Measurements from ENCODE around the gene CAMK1G.
A peak's percentile ranks its signal among the peaks of the same experiment; 100 is the strongest.

CAMK1G gene

DNA sequence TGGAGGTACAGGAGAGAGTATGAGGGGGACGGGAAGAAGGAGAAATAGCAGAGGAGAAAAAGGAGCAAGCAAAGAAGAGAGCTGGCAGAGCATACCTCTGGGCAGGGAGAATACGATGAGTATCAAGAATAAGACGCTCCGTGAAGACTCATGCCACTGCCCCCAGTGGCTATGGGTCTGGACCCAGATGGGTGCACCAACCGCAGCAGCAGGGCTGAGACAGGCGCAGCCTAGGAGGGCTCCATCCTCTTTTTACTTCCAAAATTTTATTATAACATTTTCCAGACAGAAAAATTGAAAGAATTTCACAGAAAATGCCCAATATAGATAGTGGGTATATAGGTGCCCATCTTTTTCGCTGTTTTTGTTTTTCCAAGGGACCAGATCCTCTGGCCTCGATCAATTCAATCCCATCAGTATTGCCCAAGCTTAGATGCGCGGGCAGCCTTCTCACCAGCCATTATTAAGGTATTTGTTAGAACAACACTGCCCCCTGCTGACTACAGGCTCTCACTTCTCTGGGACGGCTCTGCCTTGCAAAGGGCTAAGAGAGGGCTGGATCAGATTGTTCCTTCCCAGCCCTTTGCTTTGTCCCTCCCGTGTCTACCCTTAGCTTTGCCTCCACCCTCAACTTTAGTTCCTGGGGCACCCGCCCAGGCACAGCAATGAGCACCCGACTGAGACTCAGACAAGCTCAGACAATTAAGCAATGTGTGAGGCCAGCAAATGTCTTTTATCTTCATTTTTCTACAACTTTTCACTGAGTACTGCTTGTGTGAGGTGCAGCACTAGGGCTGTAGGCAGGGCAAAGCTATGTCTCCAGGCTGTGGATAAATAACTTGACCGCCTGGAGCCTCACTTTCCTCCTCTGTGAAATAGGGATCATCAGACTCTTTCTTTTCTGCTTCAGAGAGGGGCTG lies 17.5 kb upstream of the CAMK1G start:
- DNase-seq = peak; percentile 4 to 68 (median 52)

DNA sequence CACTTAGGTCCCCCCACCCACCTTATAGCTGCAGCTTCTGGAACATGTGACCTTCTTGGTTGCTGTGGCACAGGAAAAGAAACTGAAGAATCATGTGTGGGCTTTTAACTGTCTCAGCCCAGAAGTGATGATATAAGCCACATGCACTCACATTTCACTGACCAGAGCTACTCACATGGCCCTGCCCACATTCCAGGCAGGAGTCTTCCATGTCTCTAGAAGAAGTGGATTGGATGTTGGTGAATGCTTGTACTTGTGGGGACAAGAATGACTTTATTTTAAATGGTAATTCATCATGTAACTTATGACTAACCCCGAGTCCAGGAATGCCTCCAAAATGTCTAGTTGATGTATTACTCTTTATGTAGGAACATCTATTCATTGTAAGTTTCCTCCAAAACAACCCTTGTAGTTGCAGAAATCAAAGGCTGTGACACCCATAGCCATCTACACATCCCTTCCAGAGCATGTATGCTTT lies 15.8 kb upstream of the CAMK1G start:
- DNase-seq = no peak

DNA sequence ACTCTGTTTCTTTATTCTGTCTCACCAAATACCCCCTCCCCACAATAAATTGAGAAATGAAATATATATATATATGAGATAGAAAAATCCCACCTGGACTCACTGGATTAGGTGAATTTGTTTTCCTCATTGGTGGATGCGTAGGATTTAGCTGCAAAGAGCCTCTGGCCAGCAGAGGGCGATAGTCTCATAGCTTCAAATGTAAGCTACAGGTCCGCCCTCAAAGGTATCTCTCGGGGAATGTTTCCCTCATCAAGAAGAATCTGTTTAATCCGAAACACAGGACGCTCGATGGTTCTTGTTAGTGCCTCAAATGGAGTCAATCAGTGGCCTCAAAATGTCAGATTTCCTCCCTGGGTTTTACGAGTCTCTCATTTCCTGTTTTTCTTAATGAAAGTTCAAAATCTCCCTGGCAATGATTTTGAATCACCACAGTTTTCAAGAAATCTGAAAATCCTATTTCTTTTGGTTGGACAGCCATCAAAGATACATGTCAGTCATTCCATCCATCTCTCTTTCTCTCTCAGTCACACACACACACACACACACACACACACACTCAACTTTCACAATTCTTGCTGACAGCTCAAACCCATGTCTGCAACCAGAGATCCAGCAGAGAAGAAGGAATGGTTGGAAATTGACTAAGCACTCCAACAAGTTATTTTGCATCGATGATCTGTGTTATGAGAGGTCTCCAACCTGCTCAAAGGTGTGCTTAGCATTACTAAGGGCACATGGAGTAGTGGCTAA lies 13.9 kb upstream of the CAMK1G start:
- DNase-seq = peak; percentile 24 to 70 (median 58)

DNA sequence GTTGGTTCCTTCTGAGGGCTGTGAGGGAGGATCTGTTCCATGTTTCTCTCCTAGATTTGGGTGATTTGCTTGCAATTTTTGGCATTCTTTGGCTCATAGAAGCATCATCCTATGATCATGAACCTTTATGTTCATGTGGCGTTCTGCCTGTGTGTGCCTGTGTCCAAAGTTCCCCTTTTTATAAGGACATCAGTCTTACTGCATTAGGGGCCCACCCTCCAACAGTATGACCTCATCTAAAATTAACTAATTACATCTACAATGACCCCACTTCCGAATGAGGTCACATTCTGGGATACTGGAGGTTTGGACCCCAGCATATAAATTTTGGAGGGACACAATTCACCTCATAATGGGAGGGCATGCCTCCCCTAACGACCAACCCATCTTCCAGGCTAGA lies 12.8 kb upstream of the CAMK1G start:
- no peak for DNase-seq

DNA sequence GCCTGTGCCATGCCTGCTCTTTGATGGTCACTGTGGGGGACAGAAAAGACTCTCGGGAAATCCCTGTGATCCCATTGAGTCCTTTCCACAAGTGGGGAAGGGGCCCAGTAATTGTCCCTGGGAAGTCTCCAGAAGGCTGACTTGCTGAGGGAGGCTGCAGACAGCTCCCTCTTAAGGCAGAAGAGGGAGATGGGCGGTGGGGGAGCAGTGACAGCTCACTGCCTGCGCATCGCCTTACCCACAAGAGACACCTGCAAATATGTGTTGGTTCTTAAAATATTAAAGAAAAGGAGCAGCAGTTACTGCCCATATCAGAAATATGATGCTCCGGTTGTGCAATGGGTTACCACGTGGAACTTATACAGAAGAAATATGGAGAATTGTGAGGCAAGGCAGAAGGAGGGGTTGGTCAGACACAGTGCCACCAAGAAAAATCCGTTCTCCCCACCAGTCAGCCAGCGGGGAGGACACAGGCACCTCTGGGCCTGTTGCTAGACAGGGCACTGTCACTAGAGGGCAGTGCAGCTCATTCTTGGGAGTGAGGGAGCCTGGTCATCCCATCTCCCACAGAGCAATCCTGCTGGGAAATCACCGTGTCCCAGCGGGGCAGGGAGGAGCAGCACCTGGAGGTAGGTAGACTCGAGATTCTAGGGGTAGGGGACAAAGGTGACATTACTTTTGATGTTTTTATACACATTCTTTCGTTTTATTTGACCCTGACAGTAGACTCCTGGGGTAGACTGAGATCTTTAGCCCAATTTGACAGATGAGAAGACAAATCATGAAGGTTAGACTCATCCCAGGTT lies 6.9 kb upstream of the CAMK1G start:
- peak; percentile 8 to 62 (median 41) for DNase-seq

DNA sequence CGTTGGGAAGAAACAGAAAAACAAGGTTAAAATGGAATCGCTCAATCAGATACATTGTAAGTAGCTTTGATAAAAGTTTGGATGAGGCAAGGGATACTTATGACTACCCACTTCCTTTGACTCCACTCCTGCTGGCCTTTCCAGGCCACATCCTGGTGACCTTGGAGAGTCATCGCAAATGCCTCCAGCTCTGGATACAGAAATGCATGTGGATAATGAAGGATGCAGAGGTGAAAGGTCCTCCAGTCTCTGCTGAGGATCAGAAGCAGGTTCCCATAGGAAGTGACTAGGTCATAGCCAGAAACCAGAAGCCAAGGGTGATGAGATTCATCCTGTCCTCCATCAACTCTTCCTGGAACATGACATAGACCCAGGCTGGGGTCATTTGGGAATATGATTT lies 6.2 kb upstream of the CAMK1G start:
- no peak for DNase-seq

DNA sequence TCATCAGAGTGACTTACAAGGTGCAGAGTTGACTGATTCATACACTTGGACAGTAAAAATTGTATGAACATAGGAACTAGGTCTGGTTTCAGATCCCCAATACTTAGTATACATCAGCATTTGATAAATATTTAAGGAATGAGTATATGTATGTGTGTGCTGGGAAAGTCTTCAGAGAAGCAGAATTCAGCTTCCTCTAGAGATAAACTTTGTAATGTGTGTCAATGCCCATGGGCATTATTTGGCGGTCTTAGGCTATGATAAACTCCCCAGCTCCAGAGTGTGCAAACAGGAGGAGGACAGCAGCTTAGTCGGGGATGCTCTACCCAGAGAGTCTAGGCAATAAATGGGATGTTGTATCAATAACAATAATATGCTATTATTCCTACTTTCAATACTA lies 2.9 kb upstream of the CAMK1G start:
- no peak for DNase-seq

DNA sequence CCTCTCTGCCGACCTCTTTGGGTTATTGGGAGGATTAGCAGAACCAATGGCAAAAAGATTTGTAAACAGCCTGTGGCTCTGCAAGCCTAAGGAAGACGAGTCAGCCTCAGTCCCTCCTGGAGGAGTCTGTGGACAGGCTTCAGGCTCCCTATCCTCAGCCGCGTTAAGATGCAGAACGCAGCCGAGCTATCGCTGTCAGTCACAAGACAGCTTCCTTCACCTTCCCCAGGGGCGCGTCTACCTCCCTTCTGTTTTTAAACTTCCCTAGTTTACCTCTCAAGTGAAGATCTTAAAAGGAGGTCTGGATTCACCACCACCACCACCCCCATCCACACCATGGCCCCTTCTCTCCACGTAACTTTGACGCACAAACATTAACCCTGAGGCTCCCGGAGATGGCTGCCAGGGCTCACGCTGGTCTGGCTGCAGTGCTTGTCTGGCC lies 738 bp downstream of the CAMK1G start:
- DNase-seq = no peak

DNA sequence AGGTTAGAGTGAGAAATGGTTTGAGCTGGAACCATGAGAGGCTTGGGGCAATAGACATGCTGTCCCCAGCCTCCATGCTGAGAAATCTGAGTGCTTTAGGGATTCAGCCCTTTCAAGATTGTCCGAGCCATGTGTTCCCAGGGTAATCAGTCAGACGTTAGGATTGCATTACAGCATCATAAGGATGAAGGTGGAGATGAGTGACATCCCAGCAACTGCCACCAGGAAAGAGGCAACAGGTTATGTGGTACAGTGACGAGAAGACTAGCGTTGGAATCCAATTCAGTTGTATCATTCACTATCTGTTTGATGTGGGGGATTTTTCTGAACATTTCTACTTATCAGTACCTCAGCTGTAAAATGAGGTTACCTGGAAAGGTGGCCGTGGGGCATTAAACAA lies 1.7 kb downstream of the CAMK1G start:
- DNase-seq = no peak

DNA sequence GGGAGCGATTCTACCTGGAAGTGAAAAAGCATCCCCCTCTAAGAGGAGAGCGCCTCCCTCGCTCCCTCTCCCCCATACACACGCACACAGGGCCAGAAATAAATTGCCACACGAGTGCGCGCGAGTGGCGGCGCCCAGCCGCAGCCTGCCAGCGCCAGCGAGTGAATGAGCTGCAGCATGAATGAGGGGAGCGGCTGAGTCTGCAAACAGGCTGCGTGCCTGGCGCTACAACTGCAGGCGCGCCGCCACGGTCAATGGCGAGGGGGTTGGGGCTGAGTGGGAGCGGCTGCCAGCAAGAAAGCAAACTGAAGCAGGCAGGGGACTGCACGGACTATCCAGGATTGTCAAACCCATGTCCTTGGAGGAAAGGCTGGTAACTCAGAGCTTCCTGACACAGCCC lies 2.2 kb downstream of the CAMK1G start:
- DNase-seq = peak in 1 of 5 experiments; percentile 26

DNA sequence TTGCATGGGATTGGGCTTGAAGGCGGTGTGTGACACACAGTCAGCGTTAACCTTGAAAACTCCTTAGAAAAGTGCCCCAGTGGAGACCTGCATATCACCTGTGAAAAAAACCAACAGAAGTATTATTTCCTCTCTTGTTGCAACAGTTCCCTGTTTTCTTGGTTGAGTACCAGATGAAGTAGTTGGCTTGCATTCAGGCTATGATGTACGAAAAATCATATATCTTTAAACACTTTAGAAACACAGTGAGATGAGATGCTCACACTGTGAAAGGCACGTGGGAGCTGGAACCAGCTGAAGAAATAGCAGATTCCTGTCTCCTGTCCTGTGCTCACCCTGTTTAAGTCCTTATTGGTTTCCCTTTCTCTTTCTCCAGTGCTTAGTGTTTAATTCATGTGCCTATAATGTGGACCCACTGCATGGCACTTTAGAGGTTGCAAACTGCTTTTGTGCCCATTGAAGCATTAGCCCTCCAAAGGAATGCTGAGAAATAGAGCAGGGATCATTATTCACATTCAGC lies 2.8 kb downstream of the CAMK1G start:
- no peak for DNase-seq

DNA sequence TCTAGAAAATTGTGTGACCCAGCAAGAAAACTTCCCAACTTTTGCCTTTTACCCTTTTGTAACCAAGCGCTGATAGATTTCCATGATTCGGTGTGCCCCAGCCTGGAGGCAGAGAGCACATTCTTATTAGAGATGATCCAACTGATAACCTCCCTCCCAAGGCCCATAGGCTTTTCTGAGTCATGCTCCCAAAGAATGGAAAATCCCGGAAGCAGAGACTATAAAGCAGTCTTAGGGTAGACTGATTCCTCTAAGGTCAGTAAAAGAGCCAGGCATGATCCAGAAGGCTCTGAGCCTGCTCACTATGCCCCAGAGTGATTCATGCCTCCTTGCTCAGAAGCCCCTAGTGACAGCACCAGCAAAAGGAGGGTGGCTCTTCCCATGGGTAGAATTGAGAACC lies 4.3 kb downstream of the CAMK1G start:
- DNase-seq = no peak

DNA sequence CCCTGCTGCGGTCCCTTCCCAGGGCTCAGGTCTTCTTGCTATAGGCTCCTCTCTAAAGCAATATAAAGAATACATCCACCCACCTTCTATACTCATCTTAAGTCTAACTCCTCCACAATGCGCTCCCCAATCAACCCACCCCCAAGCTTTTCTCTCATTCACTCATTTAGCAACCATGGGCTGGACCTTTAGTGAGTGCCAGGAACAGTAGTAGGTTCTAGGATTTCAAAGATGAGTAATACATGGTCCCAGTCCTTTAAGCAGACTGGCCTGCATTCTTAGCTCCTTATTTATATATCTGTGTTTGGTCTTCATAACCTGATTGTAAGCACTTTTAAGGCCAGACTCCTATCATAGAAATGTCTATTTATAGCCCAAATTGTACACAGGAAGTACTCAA lies 5.9 kb downstream of the CAMK1G start:
- no peak for DNase-seq

DNA sequence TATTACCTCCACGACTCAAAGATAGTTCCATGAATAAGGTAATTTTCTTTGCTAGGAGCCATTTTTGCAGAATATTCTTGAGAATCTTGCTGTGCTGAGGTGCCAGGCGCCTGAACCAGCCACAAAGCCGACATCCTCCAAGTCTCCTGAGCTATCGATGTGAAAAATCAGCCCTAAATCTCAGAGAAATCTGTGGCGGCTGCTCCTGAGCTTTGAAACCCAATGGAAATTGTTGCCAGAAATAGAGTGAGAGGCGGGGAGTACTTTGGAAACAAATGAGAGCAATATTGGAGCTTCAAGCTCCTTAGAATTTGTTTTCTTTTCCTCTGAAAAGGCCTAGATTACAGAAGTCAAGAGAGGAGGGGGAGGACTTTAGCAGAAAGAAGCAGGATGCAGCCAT lies 6.3 kb downstream of the CAMK1G start:
- no peak for DNase-seq

DNA sequence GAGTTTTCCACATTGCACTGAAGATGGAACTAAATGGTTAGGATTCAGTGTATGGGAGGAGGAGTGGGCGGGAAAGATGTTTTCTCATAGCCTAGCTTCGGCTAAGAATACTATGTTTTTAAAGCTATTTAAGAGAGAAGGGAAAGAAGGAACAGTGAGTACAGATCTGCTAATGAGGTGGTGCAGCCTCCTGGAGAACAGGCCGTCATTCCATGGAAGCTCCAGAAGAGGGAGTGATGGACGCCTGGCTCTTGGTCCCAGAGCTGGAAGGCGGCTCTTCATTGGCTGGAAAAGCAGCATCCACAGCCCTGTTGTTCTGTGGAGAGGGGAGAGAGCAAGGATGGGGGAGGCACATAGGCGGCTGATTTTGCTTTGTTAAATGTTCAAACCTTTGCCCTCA lies 6.9 kb downstream of the CAMK1G start:
- no peak for DNase-seq

DNA sequence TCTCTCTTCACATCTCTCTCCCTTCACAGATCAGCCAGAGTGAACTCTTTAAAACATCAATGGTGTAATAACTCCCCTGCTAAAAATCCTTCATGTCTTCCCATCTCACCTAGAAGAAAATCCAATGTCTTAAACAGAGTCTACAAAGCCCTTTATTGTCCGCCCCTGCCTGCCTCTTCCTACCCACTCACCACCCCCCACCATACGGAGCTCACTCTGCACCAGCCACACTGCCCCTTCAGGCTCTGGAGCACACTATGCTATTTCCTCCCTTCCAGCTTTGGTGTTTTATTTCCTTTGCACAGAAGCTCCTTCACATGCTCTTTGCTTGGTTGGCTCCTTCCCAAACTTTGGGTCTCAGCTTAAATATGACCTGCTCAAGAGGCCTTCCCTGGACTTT lies 10.2 kb downstream of the CAMK1G start:
- no peak for DNase-seq

DNA sequence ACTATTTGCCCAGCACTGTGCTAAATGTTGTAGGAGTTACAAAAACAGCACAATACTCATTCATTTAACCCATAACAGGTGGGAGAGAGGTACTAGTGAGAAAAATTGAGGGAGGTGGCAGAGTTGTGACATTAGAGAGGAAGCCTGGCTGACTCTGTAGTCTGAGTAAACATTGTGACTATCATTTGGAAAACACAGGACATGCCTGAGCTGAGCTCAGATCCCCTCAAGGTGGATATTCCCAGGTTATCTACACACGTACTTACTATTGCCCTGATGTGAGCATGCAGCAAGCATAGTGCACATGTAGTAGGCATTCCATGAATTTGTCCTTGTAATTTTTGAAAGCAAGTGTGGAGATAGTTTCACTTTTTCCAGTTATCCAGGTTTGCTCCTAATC lies 10.9 kb downstream of the CAMK1G start:
- no peak for DNase-seq

DNA sequence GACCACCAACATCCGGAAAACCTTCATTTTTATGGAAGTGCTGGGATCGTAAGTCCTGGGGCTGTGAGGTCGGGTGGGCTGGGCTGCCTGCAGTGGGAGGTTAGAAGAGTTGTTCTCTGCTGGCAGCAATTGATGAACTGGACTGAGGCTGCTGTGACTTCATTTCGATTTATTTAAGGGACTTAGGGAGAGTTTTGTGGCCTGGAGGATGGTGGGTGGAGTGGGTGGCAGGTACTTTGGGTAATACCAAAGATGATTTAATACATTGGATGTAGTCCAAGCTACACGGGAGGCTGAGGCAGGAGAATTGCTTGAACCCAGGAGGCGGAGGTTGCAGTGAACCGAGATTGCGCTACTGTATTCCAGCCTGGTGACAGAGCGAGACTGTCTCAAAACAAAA lies 11.5 kb downstream of the CAMK1G start:
- DNase-seq = no peak

DNA sequence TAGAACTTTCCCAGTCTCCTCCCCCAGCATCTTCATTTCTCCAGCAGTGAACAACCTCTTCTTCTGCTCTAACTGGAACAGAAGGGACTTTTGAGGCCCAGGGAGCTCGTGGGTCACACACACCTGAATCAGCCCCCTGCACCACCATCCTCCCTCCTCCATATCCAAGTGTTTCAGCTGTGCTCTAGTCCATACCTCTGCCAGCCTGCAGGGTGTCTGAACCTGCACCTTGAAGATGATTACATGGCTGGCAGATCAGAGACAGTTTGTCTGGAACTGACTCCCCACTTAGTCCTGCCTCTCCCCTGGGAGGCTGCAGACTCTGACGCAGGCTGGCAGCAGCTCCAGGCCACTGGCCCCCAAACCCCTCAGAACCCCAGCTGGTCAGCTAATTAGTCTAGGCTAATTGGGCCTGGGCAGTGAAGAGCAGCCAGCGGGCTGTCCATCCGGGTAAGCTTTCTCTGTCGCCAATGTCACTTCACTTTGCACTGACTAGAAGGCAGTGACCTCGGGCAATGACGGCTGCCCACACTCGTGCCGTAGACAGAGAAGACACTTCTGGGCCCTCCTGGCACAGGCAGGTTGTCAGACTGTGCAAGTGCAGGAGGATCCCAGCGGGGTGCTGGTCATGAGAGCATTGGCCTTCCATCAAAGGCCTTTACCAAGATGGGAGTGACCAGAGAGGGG lies 12.2 kb downstream of the CAMK1G start:
- no peak for DNase-seq

DNA sequence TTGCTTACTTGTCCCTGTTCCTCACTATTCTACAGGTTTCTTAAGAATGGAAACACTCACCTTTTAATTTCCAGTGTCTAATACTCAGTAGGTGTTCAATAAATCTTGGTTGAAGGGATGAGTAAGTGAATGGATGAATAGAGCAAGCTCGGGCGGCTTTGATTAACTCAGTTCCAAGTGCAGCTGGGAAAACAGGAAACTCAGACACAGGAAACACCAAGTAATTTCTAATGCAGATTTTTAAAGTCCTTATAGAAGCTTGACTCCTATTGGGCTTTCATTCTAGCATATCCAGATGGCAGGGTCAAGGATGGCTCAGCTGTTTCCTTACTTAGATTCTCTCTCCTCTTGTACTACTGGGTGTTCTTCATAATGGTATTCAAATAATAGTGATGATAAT lies 14.0 kb downstream of the CAMK1G start:
- no peak for DNase-seq

DNA sequence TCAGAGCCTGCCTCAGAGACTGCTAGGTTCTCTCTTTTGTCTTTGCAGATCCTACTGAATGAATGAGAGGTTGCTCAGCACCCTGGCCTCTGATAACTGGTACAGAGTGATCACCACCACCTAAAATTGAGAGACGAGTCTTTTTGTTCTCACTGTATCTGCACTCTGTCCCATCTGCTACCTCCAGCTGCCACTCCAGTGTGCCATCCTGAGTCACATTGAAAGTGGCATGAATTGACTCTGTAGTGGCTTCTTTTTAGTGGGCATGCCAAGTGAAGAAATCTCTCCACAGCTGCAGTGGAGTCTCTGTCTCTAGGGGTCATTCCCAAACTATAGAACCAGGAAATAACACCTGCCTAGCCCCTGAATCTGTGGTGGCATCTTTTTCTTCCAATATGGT lies 14.7 kb downstream of the CAMK1G start:
- DNase-seq = no peak

DNA sequence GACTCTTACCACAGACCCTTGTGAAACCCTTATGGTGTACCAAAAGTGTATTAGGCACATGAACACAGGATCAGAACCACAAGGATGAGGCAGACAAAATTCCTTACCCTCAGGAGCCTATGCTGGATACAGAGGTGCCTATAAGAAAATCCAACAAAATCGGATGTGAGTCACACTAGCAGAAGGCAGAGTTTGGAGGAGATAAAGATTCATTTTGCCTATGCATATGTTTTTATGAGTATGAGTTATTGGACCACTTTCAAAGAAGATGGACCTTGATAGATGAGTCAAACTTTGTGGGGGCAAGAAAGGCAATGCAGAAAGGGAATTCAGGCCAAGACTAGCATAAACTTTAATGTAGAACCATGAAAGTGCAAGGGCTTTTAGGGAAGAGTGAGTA lies 17.0 kb downstream of the CAMK1G start:
- no peak for DNase-seq

Measured in T-helper 2 cell (primary cell).